ENCODE results near the gene MYO6.
A peak's percentile ranks its signal among the peaks of the same experiment; 100 is the strongest.
"Not testable (repeated sequence)": the region's sequence is repeated elsewhere in the genome, so short reads cannot be mapped to it uniquely, and the experiment has no call there.

The MYO6 gene

DNA sequence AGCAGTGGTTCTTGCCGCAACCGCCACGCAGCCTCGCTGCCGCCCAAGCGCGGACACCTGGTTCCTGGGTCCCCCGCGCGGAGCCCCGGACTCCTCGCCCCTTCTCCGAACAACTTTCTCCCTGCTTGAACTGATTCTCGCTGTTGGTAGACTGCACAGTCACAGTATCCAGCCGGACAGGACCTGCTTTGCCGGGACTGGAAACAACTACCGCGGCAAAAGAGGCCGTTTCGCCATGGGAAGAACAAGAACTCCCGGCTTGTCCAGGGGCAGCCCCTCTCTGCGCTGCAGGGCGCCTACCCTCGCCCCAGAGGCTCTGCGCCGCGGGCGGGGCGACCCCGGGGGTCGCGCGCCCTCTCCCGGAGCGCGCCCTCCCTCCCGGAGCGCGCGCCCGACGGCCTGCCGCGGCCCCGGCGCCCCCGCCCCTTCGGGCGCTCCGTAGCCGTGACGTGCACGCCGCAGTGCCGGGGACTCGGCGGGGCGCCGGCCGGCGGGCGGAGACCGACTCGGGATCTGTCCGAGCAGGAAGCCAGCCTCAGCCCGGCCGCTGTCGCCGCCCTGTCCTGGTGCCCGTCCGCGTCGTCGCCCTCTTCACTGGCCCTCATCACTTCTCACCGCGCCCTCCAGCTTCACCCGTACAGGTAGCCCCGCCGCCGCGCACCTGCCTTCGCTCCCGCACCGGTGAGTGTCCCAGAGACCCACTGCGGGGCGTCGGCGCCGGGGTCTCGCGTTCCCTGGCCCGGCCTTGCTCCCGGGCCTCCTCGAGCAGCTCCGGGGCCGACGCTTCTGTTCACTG is at the start of gene MYO6:
TSS of gene MYO6 (plus strand) at position 497 of the 796 bp plus-strand sequence. CDS start 68,309 bp downstream, outside the sequence.
- POLR2A ChIA-PET (ENCODE audit: low non-redundant PET), result no interaction called here
- CTCF ChIA-PET, result interaction anchor here (0.5 to 0.6 kb wide), 2 partner anchors 97 to 1474 kb away, joined by 3 to 5 read pairs; no protein-coding TSS in a partner anchor
- peak; percentile 51 for DNase-seq (ENCODE audit: low spot score)
- H3K27ac ChIP-seq, result peak within 1 kb of the TSS; percentile 71
- TF ChIP-seq, protein P1, sequence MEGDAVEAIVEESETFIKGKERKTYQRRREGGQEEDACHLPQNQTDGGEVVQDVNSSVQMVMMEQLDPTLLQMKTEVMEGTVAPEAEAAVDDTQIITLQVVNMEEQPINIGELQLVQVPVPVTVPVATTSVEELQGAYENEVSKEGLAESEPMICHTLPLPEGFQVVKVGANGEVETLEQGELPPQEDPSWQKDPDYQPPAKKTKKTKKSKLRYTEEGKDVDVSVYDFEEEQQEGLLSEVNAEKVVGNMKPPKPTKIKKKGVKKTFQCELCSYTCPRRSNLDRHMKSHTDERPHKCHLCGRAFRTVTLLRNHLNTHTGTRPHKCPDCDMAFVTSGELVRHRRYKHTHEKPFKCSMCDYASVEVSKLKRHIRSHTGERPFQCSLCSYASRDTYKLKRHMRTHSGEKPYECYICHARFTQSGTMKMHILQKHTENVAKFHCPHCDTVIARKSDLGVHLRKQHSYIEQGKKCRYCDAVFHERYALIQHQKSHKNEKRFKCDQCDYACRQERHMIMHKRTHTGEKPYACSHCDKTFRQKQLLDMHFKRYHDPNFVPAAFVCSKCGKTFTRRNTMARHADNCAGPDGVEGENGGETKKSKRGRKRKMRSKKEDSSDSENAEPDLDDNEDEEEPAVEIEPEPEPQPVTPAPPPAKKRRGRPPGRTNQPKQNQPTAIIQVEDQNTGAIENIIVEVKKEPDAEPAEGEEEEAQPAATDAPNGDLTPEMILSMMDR (conservative IDR thresholded peaks at IDR 0.05; ENCODE audit: low read depth), result no peak

DNA sequence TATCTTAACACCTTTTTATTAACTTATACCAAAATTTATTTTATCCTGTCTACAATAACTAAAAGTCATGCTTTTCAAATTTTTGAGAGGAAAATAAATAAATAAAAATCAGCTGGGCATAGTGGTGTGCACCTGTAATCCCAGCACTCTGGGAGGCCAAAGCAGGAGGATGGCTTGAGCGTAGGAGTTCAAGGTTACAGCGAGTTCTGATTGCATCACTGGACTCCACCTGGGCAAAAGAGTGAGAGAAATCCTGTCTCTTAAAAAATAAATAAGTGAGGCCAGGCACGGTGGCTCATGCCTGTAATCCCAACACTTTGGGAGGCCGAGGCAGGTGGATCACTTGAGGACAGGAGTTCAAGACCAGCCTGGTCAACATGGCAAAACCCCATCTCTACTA is 40.7 kb upstream of the MYO6 start:
- POLR2A ChIA-PET (ENCODE audit: low non-redundant PET); CTCF ChIA-PET: not testable (repeated sequence)

DNA sequence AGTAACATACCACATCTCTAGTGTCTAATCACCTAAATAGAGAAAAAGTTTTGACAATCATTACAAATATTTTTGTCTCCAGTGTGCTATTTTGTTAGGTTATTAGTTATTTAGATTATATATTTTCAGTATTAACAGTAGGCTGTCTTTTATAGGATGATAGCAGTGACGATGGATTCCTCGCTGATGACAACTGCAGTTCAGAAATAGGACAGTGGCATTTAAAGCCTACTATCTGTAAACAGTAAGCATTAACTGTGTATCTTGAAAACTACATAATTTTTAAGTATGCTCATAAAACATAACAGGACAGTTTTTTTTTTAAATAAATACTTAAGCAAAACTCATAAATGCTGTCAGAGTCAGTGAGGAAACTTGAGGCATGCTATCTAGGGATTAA is 37.9 kb upstream of the MYO6 start:
- POLR2A ChIA-PET (ENCODE audit: low non-redundant PET), result no interaction called here

More for the DNA sequence above, 40.7 kb upstream of the MYO6 start:
- H3K27ac ChIP-seq; DNase-seq (ENCODE audit: low spot score): not testable (repeated sequence)

DNA sequence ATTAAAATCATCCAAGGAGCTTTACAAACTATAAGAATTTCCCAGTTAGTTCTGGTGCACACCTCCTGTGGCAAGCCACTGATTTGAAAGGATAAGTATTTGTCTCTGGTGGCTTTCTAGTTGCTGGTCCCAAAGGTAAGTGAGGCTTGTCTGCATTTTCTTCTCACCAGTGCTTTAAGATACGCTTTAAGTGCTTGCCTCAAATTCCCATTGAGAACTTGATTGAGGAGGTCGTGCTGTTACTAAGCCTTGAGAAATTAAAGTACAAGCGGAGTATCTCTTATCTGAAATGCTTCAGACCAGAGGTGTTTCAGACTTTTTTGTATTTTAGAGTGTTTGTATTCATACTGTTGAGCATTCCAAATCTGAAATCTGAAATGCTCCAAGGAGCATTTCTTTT is 29.9 kb upstream of the MYO6 start:
- H3K27ac ChIP-seq, result no peak overlapping the region
- ChIA-PET POLR2A (ENCODE audit: low non-redundant PET) (interaction anchor here (0.6 kb wide), 1 partner anchor 24 kb away, joined by 5 read pairs; no protein-coding TSS in a partner anchor), CTCF (no interaction called here)
- no peak for DNase-seq (ENCODE audit: low spot score)
- TF ChIP-seq, protein P1 (conservative IDR thresholded peaks at IDR 0.05; ENCODE audit: low read depth), result no peak

More for the DNA sequence above, 37.9 kb upstream of the MYO6 start:
- H3K27ac ChIP-seq, result no peak overlapping the region
- TF ChIP-seq, protein P1 (conservative IDR thresholded peaks at IDR 0.05; ENCODE audit: low read depth), result no peak
- CTCF ChIA-PET, result interaction anchor here (0.8 kb wide), 1 partner anchor 19 kb away, joined by 4 read pairs; no protein-coding TSS in a partner anchor
- DNase-seq (ENCODE audit: low spot score), result no peak

DNA sequence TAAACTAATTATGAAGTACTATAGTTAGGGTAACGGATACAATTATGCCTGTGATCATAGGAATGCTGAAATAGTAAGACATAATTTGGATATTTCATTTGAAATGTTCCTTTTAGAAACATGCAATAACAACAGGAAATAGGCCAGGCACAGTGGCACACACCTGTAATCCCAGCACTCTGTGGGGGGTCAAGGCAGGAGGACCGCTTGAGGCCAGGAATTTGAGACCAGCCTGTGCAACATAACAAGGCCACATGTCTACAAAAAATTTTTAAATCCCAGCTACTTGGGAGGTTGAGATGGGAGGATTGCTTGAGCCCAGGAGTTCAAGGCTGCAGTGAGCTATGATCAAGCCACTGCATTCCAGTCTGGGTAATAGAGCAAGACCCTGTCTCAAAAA is 25.7 kb upstream of the MYO6 start:
- CTCF ChIA-PET, result interaction anchor here (0.6 to 0.7 kb wide), 5 partner anchors 35 to 1249 kb away, joined by 3 to 4 read pairs (median 3); no protein-coding TSS in a partner anchor
- POLR2A ChIA-PET (ENCODE audit: low non-redundant PET), result no interaction called here
- no peak overlapping the region for H3K27ac ChIP-seq
- no peak for DNase-seq (ENCODE audit: low spot score)
- TF ChIP-seq, protein P1 (conservative IDR thresholded peaks at IDR 0.05; ENCODE audit: low read depth), result no peak

DNA sequence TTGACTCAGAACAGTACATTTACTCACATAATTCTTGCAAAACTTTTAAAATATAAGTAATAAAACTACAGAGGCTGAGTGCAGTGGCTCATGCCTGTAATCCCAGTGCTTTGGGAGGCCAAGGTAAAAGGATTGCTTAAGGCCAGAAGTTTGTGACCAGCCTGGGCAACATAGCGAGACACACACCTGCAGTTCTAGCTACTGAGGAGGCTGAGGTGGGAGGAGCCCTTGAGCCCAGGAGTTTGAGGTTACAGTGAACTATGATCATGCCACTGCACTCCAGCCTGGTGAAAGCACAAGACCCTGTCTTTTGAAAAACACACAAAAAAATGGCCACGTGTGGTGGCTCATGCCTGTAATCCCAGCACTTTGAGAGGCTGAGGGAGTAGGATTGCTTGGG is 21.8 kb upstream of the MYO6 start:
- no peak overlapping the region for H3K27ac ChIP-seq
- TF ChIP-seq, protein P1 (conservative IDR thresholded peaks at IDR 0.05; ENCODE audit: low read depth), result no peak
- no peak for DNase-seq (ENCODE audit: low spot score)
- CTCF ChIA-PET, result no interaction called here
- POLR2A ChIA-PET (ENCODE audit: low non-redundant PET), result no interaction called here

DNA sequence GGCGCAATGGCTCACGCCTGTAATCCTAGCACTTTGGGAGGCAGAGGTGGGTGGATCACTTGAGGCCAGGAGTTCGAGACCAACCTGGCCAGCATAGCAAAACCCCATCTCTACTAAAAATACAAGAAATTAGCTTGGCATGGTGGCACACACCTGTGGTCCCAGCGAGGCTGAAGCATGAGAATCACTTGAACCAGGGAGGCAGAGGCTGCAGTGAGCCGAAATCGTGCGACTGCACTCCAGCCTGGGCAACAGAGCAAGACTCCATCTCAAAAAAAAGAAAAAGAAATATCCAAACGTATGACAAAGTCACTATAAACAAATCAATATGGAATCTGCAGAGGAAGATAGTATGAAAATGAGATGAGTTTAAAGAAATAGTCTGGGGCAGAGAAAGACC is 18.0 kb upstream of the MYO6 start:
- H3K27ac ChIP-seq; DNase-seq (ENCODE audit: low spot score); POLR2A ChIA-PET (ENCODE audit: low non-redundant PET); CTCF ChIA-PET: not testable (repeated sequence)

All from RWPE1 (cell line).